MM.1S (cell line): ENCODE measurements around the gene SLC37A1.
A peak's percentile ranks its signal among the peaks of the same experiment; 100 is the strongest.
"Not testable (repeated sequence)": the region's sequence is repeated elsewhere in the genome, so short reads cannot be mapped to it uniquely, and the experiment has no call there.

Experiments
- DNase-seq: peaks from one replicate; pipeline ENCODE4 v3.0.0-alpha.2; 2015
- H2AFZ ChIP-seq: fragments of 300-600 bp; sonication (generic); 2 replicates; pipeline ENCODE4 v1.6.0; 2016; ENCODE audit warnings: antibody characterized with exemption, low read length
- H3F3A ChIP-seq: fragments of 300-600 bp; sonication (generic); 2 replicates; pipeline ENCODE4 v1.6.1; 2016; ENCODE audit warnings: mild to moderate bottlenecking, antibody characterized with exemption, low read length, moderate library complexity, mixed read lengths; ENCODE audit not compliant: insufficient read depth
- H3K27ac ChIP-seq: fragments of 300-600 bp; sonication (generic); 2 replicates; pipeline ENCODE4 v1.5.1; 2016; ENCODE audit warnings: mild to moderate bottlenecking, low read length
- H3K27me3 ChIP-seq: fragments of 300-600 bp; sonication (generic); replicated peaks from 2 replicates; pipeline ENCODE4 v1.6.0; 2016; ENCODE audit warnings: low read length; ENCODE audit not compliant: insufficient read depth
- H3K36me3 ChIP-seq: fragments of 300-600 bp; sonication (generic); replicated peaks from 2 replicates; pipeline ENCODE4 v1.6.1; 2016; ENCODE audit warnings: mild to moderate bottlenecking, low read length, mixed read lengths; ENCODE audit not compliant: insufficient read depth
- H3K4me1 ChIP-seq: fragments of 300-600 bp; sonication (generic); 2 replicates; pipeline ENCODE4 v1.6.1; 2016; ENCODE audit warnings: low read length, mixed read lengths
- H3K4me2 ChIP-seq: fragments of 300-600 bp; sonication (generic); 2 replicates; pipeline ENCODE4 v1.6.0; 2016; ENCODE audit warnings: low read depth, low read length
- H3K4me3 ChIP-seq: fragments of 300-600 bp; sonication (generic); 2 replicates; pipeline ENCODE4 v1.5.1; 2016; ENCODE audit warnings: low read length, mixed read lengths
- H3K79me2 ChIP-seq: fragments of 300-600 bp; sonication (generic); 2 replicates; pipeline ENCODE4 v1.6.1; 2016; ENCODE audit warnings: mixed run types, low read length, mixed read lengths
- H3K9ac ChIP-seq: fragments of 300-600 bp; sonication (generic); 2 replicates; pipeline ENCODE4 v1.6.1; 2016; ENCODE audit warnings: low read length, mixed read lengths
- H3K9me2 ChIP-seq: fragments of 300-600 bp; sonication (generic); replicated peaks from 2 replicates; pipeline ENCODE4 v1.6.1; 2016; ENCODE audit warnings: mild to moderate bottlenecking, low read length, mixed read lengths; ENCODE audit not compliant: insufficient read depth
- H3K9me3 ChIP-seq: fragments of 300-600 bp; sonication (generic); replicated peaks from 2 replicates; pipeline ENCODE4 v1.6.1; 2016; ENCODE audit warnings: mild to moderate bottlenecking, low read length, mixed read lengths; ENCODE audit not compliant: insufficient read depth
- H4K20me1 ChIP-seq: fragments of 300-600 bp; sonication (generic); 2 replicates; pipeline ENCODE4 v1.6.1; 2016; ENCODE audit warnings: mild to moderate bottlenecking, low read length, moderate library complexity, mixed read lengths; ENCODE audit not compliant: insufficient read depth
- CTCF ChIP-seq: fragments of 300-600 bp; sonication (generic); IDR thresholded peaks from 2 replicates; pipeline ENCODE4 v1.5.1; 2016; ENCODE audit warnings: antibody characterized with exemption, low read length, mixed read lengths
- EZH2 ChIP-seq: fragments of 300-600 bp; sonication (generic); optimal IDR thresholded peaks from 2 replicates; pipeline ENCODE3; 2017; ENCODE audit warnings: low read depth, mild to moderate bottlenecking, antibody characterized with exemption, low read length, mixed read lengths
- EZH2phosphoT487 ChIP-seq: fragments of 300-600 bp; sonication (generic); IDR thresholded peaks from 2 replicates; pipeline ENCODE4 v1.6.1; 2018; ENCODE audit warnings: antibody characterized with exemption, low read length

SLC37A1 gene

GRCh38 chr21:42614811-42615351, 101.2 kb downstream of the SLC37A1 start:
- DNase-seq, result no peak
- Histone ChIP-seq H2AFZ (no peak overlapping the region), H3K79me2 (no peaks in the 10 kb centered on the region), H3K4me1 (no peaks in the 10 kb centered on the region), H3K27ac (no peak overlapping the region), H3K27me3 (peaks cover 97% of the 10 kb centered on the region), H3K4me3 (no peak overlapping the region), H3K9me2 (no peaks in the 10 kb centered on the region), H4K20me1 (0 out of 2 replicates have a peak, but pooled peaks cover 2% of the 10 kb centered on the region), H3K4me2 (no peak overlapping the region), H3K9me3 (no peaks in the 10 kb centered on the region), H3K9ac (no peak overlapping the region), H3F3A (no peaks in the 10 kb centered on the region), H3K36me3 (no peaks in the 10 kb centered on the region)
- no peak for TF ChIP-seq EZH2phosphoT487
- TF ChIP-seq EZH2, result no peak
- TF ChIP-seq CTCF, result no peak

- H3K9me2 ChIP-seq, H2AFZ ChIP-seq, H3K4me2 ChIP-seq, H3K27ac ChIP-seq, H3K9me3 ChIP-seq, H4K20me1 ChIP-seq, DNase-seq, H3K79me2 ChIP-seq, H3F3A ChIP-seq, H3K9ac ChIP-seq, H3K4me1 ChIP-seq, H3K4me3 ChIP-seq, H3K36me3 ChIP-seq: not testable (repeated sequence)
- peaks cover 97% of the 10 kb centered on the region for H3K27me3 ChIP-seq
Measured at GRCh38 chr21:42615377-42615776, 101.7 kb downstream of the SLC37A1 start.

- TF ChIP-seq CTCF, result no peak
- no peak for TF ChIP-seq EZH2phosphoT487
- TF ChIP-seq EZH2, result no peak
- no peaks in the 10 kb centered on the region for H3K36me3 ChIP-seq
- H2AFZ ChIP-seq, result no peak overlapping the region
- H3K9ac ChIP-seq, result no peak overlapping the region
- H3K4me3 ChIP-seq, result no peak overlapping the region
- H3K9me2 ChIP-seq, result no peaks in the 10 kb centered on the region
- no peaks in the 10 kb centered on the region for H3F3A ChIP-seq
- 0 out of 2 replicates have a peak, but pooled peaks cover 4% of the 10 kb centered on the region for H4K20me1 ChIP-seq
- H3K4me2 ChIP-seq, result no peak overlapping the region
- no peak for DNase-seq
- H3K79me2 ChIP-seq, result no peaks in the 10 kb centered on the region
- H3K27ac ChIP-seq, result no peak overlapping the region
- H3K9me3 ChIP-seq, result no peaks in the 10 kb centered on the region
- no peaks in the 10 kb centered on the region for H3K4me1 ChIP-seq
- H3K27me3 ChIP-seq, result peaks cover 95% of the 10 kb centered on the region
Measured at GRCh38 chr21:42615924-42616323, 102.3 kb downstream of the SLC37A1 start.

GRCh38 chr21:42616446-42616845, 102.8 kb downstream of the SLC37A1 start:
- Histone ChIP-seq H3K79me2 (no peaks in the 10 kb centered on the region), H4K20me1 (0 out of 2 replicates have a peak, but pooled peaks cover 4% of the 10 kb centered on the region), H2AFZ (no peak overlapping the region), H3K9me3 (no peaks in the 10 kb centered on the region), H3K4me3 (no peak overlapping the region), H3K4me1 (no peaks in the 10 kb centered on the region), H3K9ac (no peak overlapping the region), H3K27ac (no peak overlapping the region), H3K9me2 (no peaks in the 10 kb centered on the region), H3K27me3 (peaks cover 95% of the 10 kb centered on the region), H3K4me2 (peak overlapping the region; percentile 22; the same call in 1 of the 2 replicates), H3F3A (no peaks in the 10 kb centered on the region), H3K36me3 (no peaks in the 10 kb centered on the region)
- TF ChIP-seq EZH2, result no peak
- DNase-seq, result no peak
